GM18520 (cell line): Measurements from ENCODE around the gene HERC4.
"Not testable (repeated sequence)": the region's sequence is repeated elsewhere in the genome, so short reads cannot be mapped to it uniquely, and the experiment has no call there.

Source experiments
- ATAC-seq: cut with Tn5 transposase; IDR thresholded peaks from one replicate; pipeline ENCODE4 v1.9.1; 2021; ENCODE audit not compliant: unreplicated experiment

Gene HERC4

DNA sequence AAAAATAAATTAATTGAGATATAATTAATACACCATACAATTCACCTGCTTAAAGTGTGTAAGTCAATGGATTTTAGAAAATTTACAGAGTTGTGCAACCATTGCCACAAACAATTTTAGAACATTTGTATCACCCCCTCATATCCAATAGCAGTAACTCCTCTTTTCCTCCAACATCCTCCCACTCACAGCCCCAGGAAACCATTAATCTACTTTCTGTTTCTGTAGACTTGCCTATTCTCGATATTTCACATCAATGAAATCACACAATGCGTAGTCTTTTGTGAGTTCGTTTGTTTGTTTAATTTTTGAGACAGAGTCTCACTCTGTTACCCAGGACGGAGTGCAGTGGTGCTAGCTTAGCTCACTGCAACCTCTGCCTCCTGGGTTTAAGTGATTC, 13.7 kb upstream of the HERC4 start:
- no peak for ATAC-seq

DNA sequence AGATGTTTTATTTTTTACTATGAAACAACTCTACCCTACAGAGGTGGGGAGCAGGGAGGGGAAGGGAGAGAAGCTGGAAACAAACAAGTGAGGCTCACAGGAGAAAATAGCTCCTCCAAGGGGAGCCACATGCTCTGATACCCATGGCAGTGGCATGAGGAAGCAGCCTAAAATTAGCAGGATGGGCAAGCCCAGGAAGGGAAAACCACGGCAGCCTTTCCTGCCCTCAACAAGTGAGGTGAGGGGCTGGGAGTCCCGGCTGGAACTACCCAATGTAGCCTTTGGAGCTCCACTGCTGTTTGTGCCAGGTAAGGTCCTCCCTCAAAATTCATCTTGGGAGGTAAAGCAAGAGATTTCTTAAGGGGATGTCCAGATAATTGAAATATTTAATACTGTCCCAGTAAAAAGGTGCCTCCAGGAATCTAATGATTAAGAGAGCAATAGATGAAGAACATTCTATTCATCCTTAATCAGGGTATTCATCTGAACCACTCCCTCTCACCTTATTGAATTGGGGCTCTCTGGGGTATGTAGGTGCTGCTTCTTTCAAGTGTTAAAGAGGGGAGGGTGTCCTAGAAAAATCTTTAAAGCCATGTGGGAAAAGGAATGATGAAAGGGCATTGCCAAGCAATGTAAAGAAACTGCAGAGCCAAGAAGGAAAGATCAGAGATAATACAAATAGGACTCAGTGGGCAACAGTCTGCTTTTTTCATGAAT, 12.8 kb upstream of the HERC4 start:
- ATAC-seq = no peak

DNA sequence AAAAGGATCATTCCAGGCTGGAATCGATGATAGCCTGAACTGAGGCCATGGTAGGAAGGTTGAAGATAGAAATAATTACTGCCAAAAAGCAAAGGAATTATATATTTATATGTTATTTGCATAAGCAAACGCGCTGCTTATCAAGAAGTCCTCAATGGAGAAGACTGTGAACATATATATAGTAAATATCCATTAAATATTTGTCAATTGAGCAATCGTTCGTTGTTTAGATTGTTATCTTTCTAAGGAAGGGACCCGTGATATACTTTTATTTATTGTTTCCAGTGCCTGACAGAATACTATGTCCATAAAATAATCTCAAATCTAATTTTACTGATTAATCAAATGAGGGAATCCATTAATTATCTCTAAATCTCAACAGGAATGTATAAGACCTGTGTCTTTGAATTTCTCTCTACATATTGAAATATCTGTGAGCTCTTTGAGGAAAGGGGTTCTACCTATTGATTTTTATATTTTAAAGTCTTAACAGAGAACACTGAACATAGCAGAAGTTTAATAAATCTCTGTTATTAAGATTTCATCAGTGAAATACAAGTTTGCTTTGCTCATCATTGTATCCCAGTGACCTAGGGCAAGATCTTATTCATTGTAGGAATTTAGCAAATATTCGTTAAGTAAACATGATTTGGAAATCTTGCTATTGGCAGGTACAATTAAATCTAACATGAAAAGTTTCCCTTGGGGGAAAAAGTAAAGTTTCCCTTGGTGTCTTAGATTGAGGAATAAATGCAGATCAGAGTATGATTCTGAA, 12.0 kb upstream of the HERC4 start:
- ATAC-seq = no peak

DNA sequence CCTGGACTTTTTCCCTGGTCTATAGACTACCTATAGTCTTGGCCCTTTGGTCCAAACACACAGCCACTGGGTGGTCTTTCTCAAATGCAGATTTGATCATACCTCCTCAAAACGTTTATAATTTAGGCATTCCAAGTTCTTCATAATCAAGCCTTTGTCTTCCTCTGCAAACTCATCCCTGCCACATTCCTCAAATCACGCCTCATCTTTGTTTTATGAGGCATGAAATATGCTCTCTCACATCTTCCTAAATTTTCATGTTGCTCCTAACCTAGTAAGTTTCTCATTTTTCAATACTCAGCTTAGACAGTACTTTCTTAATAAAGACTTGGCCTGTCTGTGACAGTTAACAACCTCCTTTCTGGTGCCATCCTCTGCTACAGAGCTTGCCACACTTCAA, 10.9 kb upstream of the HERC4 start:
- ATAC-seq = no peak

DNA sequence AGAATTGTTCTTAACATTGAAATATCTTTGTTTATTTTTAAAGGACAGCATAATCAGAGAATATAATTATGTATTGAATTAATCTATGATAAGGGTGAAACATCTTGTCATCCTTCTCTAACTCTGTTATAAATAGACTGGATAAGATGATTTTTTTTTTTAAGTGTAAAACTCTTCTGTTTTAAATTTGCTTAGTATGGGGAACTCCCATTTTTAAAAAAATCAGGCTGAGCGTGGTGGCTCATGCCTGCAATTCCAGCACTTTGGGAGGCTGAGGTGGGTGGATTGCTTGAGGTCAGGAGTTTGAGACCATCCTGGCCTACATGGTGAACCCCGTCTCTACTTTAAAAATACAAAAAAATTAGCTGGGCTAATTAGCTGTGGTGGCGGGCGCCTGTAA, 9.4 kb upstream of the HERC4 start:
- no peak for ATAC-seq

DNA sequence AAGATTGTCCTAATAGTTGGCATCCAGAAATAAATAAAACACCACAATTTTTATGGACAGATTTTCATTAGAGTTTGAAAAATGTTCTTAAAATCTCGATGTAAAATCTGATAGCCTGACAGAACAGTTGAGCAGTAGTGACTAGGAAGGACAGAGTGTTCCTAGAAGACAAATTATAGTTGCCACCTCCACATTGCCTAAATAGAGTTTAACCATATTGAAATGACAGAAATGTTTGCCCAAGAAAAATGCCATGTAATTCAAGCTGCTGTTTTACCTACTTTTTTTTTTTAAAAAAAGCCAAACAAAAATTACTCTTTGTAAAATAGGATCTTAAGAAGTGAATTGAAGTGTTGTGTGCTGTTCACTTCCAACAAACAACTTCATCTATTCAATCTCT, 8.9 kb upstream of the HERC4 start:
- ATAC-seq = no peak

DNA sequence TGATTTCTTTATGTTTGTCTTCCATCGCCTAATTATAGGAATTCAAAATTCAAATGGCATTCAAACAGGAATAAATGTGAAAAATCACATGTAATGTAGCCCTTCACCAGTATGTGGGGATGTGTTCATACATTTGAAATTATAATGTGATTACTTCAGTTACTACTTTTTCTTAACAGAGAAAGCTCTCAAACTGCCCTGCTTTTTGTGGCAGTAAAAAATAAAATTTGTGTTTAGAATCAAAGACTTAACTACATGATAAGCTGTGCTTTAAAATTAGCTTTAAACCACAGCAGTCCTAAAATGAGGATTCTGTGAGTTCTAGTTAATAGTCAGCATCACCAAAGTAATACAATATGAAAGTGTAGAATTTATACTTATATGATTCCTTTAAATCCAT, 7.8 kb upstream of the HERC4 start:
- no peak for ATAC-seq

DNA sequence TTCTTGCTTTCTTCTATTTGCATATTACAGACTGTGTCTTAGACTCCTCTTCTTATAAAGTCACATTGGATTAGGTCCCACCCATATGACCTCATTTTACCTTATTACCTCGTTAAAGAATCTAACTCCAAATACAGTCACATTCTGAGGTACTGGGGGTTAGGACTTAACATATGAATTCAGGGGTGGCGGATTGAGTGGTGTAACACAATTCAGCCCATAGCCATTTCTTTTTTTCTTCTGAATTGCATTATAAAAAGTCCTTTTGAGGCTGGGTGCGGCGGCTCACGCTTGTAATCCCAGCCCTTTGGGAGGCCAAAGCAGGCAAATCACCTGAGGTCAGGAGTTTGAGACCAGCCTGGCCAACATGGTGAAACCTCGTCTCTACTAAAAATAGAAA, 6.8 kb upstream of the HERC4 start:
- ATAC-seq = no peak

DNA sequence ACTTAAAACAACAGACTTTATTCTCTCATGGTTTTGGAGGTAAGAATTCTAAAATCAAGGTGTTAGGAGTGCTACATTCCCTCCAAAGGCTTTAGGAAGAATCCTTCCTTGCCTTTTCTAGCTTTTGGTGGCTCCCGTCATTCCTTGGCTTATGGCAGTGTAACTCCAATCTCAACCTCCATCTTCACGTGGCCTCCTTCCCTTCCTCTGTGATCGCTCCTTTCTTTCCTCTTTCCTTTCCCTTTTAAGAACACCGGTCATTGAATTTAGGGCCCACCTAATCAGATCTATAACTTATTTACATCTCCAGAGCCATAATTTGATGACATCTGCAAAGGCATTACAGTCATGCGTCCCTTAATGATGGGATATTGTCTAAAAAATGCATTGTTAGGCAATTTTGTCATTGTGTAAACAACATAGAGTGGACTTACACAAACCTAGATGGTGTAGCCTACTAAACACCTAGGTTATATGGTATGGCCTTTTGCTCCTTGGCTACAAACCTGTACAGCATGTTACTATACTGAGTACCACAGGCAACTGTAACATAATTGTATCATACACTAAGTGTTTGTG, 5.9 kb upstream of the HERC4 start:
- ATAC-seq = no peak

DNA sequence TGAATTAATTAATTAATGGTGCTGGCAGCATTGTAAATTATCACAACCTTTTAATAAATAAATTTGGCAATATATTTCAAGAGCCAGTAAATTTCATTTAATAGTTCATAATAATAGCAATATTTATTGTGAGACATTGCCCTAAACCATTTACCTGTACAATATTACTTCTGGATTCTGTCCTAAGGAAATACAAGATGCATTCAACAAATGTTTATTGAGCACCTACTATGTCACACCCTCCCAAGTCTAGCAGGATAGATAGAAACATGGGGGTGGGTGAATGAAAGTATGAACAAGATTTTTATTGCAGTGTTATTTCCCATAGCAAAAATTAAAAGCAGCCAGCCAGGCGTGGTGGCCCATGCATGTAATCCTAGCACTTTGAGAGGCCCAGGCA, 4.4 kb upstream of the HERC4 start:
- no peak for ATAC-seq

DNA sequence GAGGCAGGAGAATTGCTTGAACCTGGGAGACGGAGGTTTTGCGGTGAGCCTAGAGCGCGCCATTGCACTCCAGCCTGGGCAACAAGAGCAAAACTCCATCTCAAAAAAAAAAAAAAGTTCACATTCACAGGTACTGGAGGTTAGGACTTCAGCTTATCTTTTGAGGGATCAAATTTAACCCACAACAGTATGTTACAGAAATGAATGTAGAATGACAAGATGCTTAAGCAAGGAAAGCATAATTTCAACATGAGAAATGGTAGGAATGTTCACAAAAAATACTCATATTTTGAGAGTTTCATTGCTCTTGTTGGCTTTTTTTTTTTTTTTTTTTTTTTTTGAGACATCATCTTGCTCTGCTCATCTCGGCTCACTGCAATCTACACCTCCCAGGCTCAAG, 1.9 kb upstream of the HERC4 start:
- no peak for ATAC-seq

DNA sequence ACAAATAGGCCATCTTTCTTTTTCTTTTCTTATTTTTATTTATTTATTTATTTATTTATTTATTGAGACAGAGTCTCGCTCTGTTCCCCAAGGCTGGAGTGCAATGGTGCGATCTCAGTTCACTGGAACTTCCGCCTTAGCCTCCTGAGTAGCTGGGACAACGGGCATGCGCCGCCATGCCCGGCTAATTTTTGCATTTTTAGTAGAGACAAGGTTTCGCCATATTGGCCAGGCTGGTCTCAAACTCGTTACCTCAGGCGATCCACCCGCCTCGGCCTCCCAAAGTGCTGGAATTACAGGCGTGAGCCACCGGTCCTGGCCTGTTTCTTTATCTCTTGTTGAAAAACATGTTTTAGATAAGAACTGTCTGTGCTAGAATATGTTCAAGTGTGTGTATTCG, 998 bp upstream of the HERC4 start:
- not testable (repeated sequence) for ATAC-seq

DNA sequence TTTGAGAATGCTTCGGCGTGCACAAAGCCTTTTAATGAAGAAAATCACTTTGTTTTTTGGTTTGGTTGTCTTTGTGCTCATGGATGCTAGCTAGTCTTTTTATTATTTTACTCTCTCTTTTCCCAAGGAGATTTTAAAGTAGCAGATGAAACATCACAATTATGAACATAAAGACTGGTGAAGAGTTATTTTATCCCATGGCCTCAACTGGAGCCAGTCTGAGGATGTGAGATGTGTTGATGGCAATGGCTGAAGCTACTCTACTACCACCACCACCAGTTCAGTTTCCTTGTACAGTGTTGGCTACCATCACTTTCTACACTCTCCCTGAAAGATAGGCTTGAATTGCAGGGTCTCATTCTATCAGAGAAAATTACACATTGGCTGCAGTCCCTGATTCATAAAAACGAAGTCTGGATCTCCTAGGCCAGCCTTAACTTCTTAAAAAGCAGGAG, 494 bp upstream of the HERC4 start:
- ATAC-seq = no peak

DNA sequence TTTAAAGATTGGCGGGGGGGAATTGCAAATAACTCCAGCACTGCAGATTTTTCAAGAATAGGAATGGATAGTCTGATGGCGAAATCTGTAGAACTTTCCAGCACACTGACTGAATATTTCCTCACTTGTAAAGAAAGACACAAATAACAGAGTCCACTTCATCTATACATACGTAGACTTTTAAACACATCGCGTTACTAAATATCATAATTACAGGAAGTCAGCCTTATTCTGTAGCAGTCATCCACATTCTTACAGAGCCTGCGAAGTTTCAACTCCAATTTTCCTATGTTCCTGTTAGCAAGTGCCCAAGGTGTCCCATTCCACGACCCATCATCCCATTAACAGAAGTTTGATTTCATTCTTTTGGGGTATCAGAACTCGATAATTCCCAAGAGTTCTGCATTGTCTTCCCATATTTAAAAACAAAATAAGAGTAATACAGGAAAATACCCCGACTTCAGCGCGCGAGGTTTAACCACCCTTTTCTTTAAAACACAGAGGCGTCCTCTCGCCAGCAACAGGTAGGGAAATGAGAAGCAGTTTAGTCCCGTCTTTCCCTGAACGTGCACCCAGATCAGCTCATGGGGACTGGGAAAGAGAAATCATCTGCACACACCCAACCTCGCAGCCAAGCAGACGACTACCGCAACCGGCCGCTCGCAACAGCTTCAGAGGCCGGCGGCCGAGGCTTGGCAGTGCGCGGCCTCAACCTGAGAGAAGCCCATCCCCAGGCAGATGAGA, 880 bp downstream of the HERC4 start:
- no peak for ATAC-seq

DNA sequence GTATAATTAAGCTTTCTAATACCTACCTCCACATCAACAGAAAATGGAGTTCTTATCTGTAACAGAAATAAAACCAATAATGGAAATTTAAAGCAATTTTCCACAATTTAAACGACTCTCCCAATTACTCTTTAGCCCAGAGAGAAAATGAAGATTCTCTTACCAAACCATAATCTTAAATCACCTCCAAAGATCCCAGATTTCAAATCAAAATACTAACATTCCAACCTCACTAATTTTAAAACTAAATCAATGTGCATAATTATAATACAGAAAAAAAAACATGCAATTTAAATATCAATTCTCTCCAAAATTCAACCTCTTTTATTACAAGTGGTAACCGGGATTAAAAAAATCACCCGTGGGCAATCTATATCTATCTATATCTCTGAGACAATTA, 1.5 kb downstream of the HERC4 start:
- ATAC-seq = no peak

DNA sequence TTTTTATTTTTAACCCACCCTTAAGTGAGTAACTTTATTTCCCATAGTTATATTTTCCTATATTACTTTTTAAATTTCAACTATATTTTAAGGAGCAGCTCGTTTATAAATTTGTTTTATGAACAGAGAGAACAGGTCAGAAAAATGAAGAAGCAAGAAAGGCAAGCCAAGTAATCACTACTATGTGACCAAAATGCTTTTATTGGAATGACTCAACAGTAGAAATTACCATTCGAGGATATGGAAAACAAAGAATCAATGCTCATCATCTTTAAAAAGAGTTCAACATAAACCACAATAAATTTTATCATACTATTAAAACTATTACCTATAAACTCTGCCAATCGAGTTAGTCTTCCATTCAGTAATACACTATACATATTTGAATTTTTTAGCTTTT, 7.6 kb downstream of the HERC4 start:
- ATAC-seq = no peak

DNA sequence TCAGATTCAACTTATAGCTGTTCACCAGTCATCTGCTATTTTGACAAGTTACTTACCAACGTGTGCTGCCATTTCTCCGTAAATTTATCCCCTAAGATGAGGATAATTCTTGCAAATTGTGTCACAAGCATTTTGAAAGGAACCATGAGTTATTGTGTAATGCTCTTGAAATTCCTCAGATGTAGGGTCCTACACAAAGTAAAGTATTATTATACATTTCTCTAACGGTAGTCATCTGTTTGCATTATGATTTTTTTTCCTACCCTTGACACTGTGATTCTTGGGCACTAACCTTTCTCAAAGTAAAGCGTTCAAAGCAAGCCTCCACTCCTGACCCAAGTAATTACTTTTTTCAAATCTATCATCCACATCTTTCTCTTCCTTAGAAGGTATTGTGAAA, 8.1 kb downstream of the HERC4 start:
- no peak for ATAC-seq

DNA sequence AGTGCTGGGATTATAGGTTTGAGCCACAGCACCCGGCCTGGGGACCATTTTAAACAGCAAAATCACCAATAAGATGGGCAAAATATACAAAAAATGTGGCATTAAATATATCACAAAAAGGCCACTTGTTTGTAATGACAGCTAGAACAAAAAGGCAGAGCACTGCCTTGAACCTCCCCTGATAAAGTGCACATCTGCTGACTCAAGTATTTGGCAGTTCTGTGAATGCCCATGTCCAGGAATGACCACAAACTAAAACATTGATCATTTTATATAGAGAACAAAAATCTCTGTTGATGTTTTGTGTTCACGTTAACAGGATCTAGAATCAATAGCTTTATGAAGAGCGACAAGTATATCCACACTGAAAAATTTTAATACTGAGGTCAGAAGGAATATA, 21.5 kb downstream of the HERC4 start:
- no peak for ATAC-seq

DNA sequence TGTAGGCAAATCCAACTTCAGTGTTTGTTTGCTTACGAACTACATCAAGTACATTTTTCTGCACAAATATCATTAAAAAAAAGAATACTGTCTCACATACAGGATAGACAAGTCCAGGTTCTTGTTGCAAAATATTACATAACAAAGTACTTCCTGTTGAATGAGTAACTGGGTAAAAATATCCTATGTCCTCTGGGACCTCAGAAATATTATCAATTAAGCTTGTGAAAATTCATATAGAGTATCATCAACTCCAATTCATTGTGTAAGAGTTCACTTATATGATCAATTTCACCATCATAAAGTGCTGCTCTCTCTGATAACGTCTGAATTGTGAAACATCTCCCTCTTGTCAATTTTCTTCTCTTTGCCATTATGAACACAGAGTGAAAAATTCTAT, 22.6 kb downstream of the HERC4 start:
- no peak for ATAC-seq

DNA sequence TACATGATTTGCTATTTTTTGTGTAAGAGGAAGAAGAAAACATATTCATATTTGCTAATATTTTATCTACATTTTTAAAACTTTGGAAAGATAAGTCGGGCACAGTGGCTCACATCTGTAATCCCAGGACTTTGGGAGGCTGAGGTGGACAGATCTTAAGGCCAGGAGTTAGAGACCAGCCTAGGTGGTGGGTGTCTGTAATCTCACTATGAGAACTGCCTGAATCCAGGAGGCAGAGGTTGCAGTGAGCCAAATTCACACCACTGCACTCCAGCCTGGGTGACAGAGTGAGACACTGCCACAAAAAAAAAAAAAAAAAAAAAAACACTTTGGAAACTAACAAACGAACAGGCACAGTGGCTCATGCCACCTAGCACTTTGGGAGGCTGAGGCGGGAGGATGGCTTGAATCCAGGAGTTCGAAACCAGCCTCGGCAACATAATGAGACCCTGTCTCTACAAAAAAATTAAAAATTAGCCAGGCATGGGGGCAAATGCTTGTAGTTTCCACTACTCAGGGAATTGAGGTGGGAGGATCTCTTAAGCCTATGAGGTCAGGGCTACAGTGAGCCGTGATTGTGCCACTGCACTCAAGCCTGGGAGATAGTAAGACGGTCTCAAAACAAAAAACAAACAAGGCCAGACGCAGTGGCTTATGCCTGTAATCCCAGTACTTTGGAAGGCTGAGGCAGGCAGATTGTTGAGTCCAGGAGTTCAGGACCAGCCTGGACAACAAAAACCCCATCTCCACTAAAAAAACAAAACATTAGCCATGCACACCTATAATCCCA, 25.6 kb downstream of the HERC4 start:
- no peak for ATAC-seq
